ENCODE data around the gene MORN1.

The MORN1 gene

GRCh38 chr1:2271841-2272655 is 119.3 kb downstream of the MORN1 start:
- no peak overlapping the region for H3K4me2 ChIP-seq (ENCODE audit: low read length)
- no peak overlapping the region for H3K4me3 ChIP-seq (ENCODE audit: low read depth, low read length, poor library complexity, severe bottlenecking)
- H3K27ac ChIP-seq (ENCODE audit: low read depth, low read length, poor library complexity, severe bottlenecking) = no peak overlapping the region
- H3K9me3 ChIP-seq (ENCODE audit: low read length) = no peaks in the 10 kb centered on the region
- no peak overlapping the region for H3K9ac ChIP-seq (ENCODE audit: low read length)
- H3K27me3 ChIP-seq (ENCODE audit: insufficient read depth, low read length) = no peaks in the 10 kb centered on the region
- no peak overlapping the region for H2AFZ ChIP-seq (ENCODE audit: low read length)
- H3K79me2 ChIP-seq (ENCODE audit: insufficient read depth, low read length) = no peaks in the 10 kb centered on the region
- H3K9me2 ChIP-seq (ENCODE audit: low read depth, low read length) = no peaks in the 10 kb centered on the region
- TF ChIP-seq EZH2 (IDR thresholded peaks at IDR 0.05; ENCODE audit: borderline replicate concordance, low read length) (no peak), CTCF (IDR thresholded peaks at IDR 0.05; ENCODE audit: low read length) (no peak)
- no peaks in the 10 kb centered on the region for H3K36me3 ChIP-seq (ENCODE audit: insufficient read depth, low read length)
- H3K4me1 ChIP-seq (ENCODE audit: insufficient read depth, low read length, severe bottlenecking) = no peaks in the 10 kb centered on the region
- no peaks in the 10 kb centered on the region for H3F3A ChIP-seq (ENCODE audit: insufficient read depth, low read length)
- no peaks in the 10 kb centered on the region for H4K20me1 ChIP-seq (ENCODE audit: insufficient read depth, low read length)

Data from OCI-LY1 (cell line).